HepG2 (cell line): ENCODE results near the gene MTIF2. TPM values are rescaled to one million over a fixed set of nuclear protein-coding genes. Genes with fewer than 3 reads are reported as not detected.
A peak's percentile ranks its signal among the peaks of the same experiment; 100 is the strongest.

Source experiments
- ARNTL ChIP-seq: sonication (generic); formaldehyde crosslinking; IDR thresholded peaks from 2 replicates; pipeline ENCODE4 v1.4.0; 2020; ENCODE audit warnings: mild to moderate bottlenecking, missing genetic modification reagents
- GATAD1 ChIP-seq: IDR thresholded peaks from 2 replicates; pipeline ENCODE4 v1.6.1; 2016; ENCODE audit warnings: missing genetic modification reagents, missing compliant biosample characterization
- HNF4G ChIP-seq, 2 experiments: sonication (generic) in 1 of 2; formaldehyde crosslinking in 1 of 2; IDR thresholded peaks; 2 replicates each; pipeline versions ENCODE4 v1.4.0 to v1.6.1; 2011 to 2020; ENCODE audit warnings: borderline replicate concordance in 2 of 2, low read depth in 2 of 2, mild to moderate bottlenecking in 2 of 2, low read length in 1 of 2, missing genetic modification reagents in 1 of 2, moderate library complexity in 1 of 2
- MEIS1 ChIP-seq: sonication (generic); formaldehyde crosslinking; IDR thresholded peaks from 2 replicates; pipeline ENCODE4 v1.9.0; 2021; ENCODE audit warnings: mild to moderate bottlenecking, missing genetic modification reagents, moderate library complexity, borderline replicate concordance
- MTA1 ChIP-seq: sonication (generic); formaldehyde crosslinking; IDR thresholded peaks from 2 replicates; pipeline ENCODE4 v1.4.0; 2020; ENCODE audit warnings: missing genetic modification reagents, mild to moderate bottlenecking, borderline replicate concordance
- THAP11 ChIP-seq: IDR thresholded peaks from 2 replicates; pipeline ENCODE4 v1.6.1; 2016; ENCODE audit warnings: missing biosample characterization, missing genetic modification reagents
- ZNF367 ChIP-seq: sonication (generic); formaldehyde crosslinking; IDR thresholded peaks from 2 replicates; pipeline ENCODE4 v1.4.0; 2020; ENCODE audit warnings: missing genetic modification reagents, borderline replicate concordance
- ZNF441 ChIP-seq: sonication (generic); formaldehyde crosslinking; IDR thresholded peaks from 2 replicates; pipeline ENCODE4 v1.7.0; 2021; ENCODE audit warnings: missing genetic modification reagents, borderline replicate concordance
- ZNF660 ChIP-seq: sonication (generic); formaldehyde crosslinking; IDR thresholded peaks from 2 replicates; pipeline ENCODE4 v1.5.1; 2020; ENCODE audit warnings: mild to moderate bottlenecking, low read depth, missing genetic modification reagents, borderline replicate concordance
- polyA plus RNA-seq, 8 experiments: library from polyadenylated mRNA; depleted of rRNA in 3 of 8; stranded (reverse) in 7 of 8; unstranded in 1 of 8; fragments of >200 nt; fragmentation: Illumina TruSeq in 4 of 8; extraction: Trizol in 4 of 8; gene quantifications; 2 replicates each; pipeline versions ENCODE4 v1.2.1 to v1.2.3, GENCODE V29; 2011 to 2016; ENCODE audit warnings: low read depth in 4 of 8, missing spikeins in 1 of 8, mixed read lengths in 1 of 8; ENCODE audit not compliant: insufficient read depth in 1 of 8
- total RNA-seq, 5 experiments: library from RNA; depleted of rRNA; stranded (reverse); fragments of >200 nt; fragmentation: Illumina TruSeq; extraction: Trizol; gene quantifications; 2 replicates each; pipeline ENCODE4 v1.2.3, GENCODE V29; 2016; ENCODE audit warnings: low read depth in 1 of 5
- TF ChIP-seq, protein P1 (sequence below), 2 experiments: sonication (generic) in 1 of 2; formaldehyde crosslinking in 1 of 2; IDR thresholded peaks; 2 replicates each; pipeline versions ENCODE4 v1.6.1 to v1.9.0; 2014 to 2022; ENCODE audit warnings: antibody characterized with exemption in 1 of 2, borderline replicate concordance in 1 of 2, inconsistent platforms in 1 of 2, low read depth in 1 of 2, missing genetic modification reagents in 1 of 2
- TF ChIP-seq, protein P2 (sequence below): sonication (generic); formaldehyde crosslinking; conservative IDR thresholded peaks from 2 replicates; pipeline ENCODE4 v1.4.0; 2020; ENCODE audit warnings: mild to moderate bottlenecking, missing genetic modification reagents, moderate library complexity

MTIF2 gene
- total and polyA plus RNA-seq, 2 of the 13 experiments (the other 11 are each of a cell fraction or from before 2014, with no cell fraction given) = 32.1 to 92.1 TPM

DNA sequence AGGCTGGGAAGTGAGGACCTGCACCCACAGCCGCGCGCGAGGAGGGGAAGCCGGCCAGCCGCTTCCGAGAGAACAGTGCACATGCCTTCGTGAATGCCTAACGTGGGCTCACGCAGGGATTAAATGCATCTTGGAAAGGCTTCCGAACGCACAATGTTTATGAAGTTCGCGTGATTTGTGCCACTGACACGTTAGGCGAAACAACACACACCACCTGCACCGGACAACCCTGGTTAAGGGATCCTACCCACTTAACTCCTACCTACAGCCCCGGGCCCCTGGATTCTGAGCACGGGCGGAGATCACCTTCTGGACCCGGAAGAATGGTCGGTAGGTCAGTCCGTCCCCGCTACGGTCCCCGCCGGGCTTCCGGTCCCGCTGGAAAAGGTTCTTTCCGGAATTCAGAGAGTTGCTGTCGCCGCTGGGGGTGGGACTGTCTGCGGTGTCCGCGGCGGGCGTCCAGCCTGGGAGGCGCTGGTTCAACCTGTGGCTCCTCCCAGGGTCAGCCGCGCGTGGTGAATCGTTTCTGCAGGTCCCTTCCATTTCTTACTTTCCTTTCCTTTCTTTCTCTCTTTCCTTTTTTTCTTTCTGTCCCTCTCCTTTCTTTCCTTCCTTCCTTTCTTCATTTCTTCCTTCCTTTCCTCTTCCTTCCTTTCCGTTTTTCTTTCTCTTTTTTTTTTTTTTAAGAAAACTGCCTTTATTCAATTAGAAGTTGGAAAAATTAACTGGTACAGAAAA lies at the start of gene MTIF2 (continued):
- TF ChIP-seq, protein P1, sequence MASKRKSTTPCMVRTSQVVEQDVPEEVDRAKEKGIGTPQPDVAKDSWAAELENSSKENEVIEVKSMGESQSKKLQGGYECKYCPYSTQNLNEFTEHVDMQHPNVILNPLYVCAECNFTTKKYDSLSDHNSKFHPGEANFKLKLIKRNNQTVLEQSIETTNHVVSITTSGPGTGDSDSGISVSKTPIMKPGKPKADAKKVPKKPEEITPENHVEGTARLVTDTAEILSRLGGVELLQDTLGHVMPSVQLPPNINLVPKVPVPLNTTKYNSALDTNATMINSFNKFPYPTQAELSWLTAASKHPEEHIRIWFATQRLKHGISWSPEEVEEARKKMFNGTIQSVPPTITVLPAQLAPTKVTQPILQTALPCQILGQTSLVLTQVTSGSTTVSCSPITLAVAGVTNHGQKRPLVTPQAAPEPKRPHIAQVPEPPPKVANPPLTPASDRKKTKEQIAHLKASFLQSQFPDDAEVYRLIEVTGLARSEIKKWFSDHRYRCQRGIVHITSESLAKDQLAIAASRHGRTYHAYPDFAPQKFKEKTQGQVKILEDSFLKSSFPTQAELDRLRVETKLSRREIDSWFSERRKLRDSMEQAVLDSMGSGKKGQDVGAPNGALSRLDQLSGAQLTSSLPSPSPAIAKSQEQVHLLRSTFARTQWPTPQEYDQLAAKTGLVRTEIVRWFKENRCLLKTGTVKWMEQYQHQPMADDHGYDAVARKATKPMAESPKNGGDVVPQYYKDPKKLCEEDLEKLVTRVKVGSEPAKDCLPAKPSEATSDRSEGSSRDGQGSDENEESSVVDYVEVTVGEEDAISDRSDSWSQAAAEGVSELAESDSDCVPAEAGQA (IDR thresholded peaks at IDR 0.05; ENCODE audit: low read depth) = peak; percentile 91
- TF ChIP-seq, protein P1 (CRISPR knock-in tag; IDR thresholded peaks at IDR 0.05; ENCODE audit: borderline replicate concordance) = peak; percentile 80
- TF ChIP-seq MTA1 (CRISPR knock-in tag) = peak; percentile 97
- TF ChIP-seq GATAD1 (CRISPR knock-in tag) = peak; percentile 99
- peak; percentile 91 for TF ChIP-seq ZNF441
- peak; percentile 58; the same call in 1 of the 2 replicates for TF ChIP-seq ZNF367 (CRISPR knock-in tag)
- peak; percentile 84 for TF ChIP-seq ARNTL (CRISPR knock-in tag)
- peak; percentile 97 for TF ChIP-seq THAP11 (CRISPR knock-in tag)
- TF ChIP-seq HNF4G (IDR thresholded peaks at IDR 0.05; ENCODE audit: borderline replicate concordance, low read depth, low read length) = peak; percentile 91
- peak; percentile 93 for TF ChIP-seq HNF4G (CRISPR knock-in tag; IDR thresholded peaks at IDR 0.05; ENCODE audit: borderline replicate concordance, low read depth)
- peak; percentile 68; the same call in 1 of the 2 replicates for TF ChIP-seq MEIS1 (CRISPR knock-in tag)
- TF ChIP-seq, protein P2, sequence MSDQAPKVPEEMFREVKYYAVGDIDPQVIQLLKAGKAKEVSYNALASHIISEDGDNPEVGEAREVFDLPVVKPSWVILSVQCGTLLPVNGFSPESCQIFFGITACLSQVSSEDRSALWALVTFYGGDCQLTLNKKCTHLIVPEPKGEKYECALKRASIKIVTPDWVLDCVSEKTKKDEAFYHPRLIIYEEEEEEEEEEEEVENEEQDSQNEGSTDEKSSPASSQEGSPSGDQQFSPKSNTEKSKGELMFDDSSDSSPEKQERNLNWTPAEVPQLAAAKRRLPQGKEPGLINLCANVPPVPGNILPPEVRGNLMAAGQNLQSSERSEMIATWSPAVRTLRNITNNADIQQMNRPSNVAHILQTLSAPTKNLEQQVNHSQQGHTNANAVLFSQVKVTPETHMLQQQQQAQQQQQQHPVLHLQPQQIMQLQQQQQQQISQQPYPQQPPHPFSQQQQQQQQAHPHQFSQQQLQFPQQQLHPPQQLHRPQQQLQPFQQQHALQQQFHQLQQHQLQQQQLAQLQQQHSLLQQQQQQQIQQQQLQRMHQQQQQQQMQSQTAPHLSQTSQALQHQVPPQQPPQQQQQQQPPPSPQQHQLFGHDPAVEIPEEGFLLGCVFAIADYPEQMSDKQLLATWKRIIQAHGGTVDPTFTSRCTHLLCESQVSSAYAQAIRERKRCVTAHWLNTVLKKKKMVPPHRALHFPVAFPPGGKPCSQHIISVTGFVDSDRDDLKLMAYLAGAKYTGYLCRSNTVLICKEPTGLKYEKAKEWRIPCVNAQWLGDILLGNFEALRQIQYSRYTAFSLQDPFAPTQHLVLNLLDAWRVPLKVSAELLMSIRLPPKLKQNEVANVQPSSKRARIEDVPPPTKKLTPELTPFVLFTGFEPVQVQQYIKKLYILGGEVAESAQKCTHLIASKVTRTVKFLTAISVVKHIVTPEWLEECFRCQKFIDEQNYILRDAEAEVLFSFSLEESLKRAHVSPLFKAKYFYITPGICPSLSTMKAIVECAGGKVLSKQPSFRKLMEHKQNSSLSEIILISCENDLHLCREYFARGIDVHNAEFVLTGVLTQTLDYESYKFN (CRISPR knock-in tag) = peak; percentile 81
- TF ChIP-seq ZNF660 (CRISPR knock-in tag) = no peak; the same call in 1 of the 2 replicates
